NCI-H1436 treated with DMSO at 0.1 percent for 48 hours (cell line): ENCODE data around the gene CAMK2A.

ENCODE experiments used
- DNase-seq: peaks from one replicate; lab custom pipeline; 2025; lab: John Stamatoyannopoulos, UW

The CAMK2A gene

DNA sequence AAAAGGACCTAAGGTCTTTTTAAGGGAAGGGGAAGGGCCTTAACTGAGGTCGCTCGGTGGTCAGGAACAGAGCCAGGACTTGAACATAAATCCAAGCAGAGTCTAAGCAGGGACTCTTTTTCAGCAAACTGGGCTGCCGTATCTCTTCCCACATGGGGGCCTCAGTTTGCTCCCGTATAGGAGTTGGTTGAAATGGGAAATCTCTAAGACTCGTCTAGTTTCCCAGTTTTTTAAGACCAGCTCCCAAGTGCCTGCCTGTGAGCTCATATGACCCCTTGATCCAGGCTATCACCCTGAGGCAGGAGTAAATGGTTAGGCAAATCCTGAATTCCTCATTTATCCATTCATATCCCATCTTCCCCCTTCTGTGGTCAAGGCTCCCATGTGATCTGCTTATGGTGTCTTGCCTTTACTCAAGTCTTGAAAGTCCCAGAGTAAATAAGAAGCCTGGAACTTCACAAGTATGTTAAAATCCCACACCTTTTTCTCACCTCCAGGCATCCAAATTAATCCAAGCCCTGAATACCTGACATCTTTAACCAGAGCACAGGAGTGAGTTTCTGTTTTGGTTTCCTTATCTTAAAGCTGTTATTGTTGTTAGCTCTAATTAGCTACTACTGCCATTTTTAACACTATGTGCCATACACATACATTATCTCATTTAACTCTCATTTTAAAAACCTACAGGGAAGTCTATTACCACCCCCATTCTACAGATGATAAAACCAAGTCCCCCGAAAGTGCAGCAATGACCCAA is 10.2 kb upstream of the CAMK2A start:
- DNase-seq = no peak

DNA sequence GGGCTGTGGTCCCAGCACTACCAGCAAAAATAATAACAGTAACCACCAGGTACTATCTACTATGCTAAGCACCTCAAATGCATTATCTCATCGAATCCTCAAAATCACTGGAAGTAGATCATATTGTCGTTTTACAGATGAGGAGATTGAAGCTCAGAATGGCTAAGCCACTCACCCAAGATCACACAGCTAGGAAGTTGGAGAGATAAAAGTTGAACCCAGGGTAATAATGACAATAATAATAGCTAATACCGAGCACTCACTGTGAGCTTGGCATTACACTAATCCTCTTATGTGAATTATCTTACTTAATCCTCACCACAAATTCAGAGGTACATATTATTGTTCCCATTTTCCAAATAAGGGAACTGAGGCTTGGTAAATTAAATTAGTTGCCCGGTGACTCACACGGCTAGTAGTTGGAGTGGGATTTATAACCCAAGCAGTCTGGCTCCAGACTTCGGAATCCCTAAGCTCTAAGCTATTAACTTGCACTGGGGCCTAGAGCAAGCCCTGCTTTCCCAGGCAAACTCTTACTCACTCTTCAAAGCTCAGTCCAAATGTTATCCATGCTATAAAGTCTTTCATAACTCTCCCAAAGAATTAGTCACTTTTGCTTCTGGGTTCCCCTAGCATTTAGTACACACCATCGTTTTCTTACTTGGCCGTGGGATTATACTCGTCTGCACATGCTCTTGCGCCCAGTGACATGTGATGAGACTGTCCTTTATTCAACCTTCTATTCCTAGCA is 9.3 kb upstream of the CAMK2A start:
- DNase-seq = no peak

DNA sequence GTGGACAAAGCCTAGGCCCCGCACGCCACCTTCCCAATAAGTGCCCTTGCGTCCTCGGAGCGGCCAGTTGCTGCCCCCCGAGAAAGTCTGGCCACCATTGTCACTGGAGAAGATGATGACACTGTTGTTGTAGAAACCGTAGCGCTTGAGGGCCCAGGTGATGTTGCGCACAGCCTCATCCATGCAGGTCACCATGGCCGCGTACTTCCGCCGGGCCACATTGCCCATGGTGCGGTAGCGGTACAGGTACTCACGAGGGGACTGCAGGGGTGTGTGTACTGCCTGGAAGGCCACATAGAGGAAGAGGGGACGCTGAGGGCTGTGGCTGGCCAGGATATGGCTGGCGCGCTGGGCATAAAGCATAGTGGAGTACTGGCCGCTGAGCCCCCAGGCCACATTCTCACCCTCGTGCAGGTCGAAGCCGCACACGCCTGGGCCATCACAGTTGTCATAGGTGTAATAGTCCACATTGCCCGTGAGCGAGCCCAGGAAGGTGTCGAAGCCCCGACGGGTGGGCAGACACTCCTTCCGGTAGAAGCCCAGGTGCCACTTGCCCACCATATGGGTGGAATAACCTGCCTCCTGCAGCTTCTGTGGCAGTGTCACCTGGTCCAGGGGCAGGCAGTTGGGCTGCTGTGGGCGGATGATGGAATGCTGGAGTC is 8.5 kb upstream of the CAMK2A start:
- no peak for DNase-seq

DNA sequence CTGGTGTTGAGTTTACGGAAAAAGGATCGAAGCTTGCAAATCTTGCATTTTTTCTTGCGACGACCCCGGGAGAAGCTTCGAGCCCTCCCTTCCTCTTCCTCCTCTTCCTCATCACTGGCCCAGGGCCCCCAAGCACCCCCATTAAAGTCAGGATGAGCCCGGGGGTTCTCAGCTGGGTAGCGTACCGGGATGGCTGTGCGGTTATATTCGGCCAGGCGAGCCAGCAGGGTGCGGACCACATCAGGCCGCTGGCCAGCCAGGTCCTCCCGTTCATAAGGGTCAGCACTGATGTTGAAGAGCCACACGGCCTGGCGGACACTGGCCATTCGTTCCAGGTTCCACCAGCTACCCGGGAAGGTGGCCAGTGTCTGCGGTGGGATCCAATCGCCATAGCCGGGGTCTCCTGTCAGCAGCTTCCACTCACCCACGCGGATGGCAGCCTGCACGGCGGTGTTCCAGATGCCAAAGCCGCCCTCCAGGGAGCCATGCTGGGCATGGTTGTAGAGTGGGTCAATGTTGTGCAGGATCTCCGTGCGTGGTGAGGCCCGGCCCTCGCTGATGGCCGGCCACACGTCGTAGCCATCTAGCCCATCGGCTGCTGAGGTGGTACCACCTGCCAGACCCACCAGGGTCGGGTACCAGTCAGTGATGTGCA is 7.8 kb upstream of the CAMK2A start:
- DNase-seq = no peak

DNA sequence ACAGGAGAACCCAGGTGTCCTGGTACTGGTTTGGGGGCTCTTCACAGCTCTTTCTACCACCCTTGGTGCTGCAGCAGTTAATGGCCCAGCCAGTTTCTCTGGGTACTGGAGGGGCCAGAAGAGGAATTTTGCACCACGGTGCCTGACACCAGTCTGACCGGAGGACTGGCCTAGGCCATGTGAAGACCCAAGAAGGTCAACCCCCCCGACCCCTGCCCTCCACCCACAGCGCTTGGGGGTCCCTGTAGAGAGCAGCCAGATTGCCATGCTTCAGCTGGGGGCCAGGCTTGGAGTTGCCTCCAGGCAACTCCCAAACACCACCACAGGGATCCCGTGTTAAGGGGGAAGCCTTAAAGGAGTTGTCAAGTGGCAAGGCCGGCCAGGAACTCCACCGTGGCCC is 6.9 kb upstream of the CAMK2A start:
- no peak for DNase-seq

DNA sequence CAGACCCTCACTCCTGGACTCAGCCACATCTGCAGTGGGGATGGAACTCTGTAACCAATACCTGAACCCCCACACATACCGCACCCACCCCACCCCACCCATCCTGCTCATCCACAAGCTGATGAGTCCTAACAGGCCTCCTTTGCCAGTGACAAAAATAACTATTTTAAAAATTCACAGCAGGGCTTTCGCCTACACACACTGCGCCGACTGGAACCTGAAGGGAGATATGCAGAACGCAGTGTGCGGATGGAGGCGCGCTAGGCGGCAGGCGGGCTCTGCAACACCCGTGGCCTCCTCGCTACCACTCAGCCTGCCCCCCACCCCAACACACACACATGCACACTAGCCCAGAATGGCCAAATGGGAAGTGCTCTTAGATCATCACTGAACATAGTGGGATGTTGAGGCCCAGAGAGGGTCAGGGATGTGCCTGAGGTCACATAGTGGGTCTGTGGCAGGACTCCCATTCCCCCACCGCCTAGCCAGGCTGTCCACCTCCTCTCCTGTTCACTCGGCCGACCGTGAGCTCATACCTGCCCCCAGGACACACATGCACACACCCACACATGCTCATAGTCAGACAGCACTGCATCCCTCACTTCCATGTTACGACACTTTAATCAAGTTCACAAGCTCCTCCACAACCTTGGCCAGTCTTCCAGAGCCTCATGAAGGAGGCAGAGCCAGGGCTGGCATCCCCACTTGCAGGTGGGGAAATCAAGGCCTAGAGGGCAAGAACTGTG is 6.3 kb upstream of the CAMK2A start:
- DNase-seq = no peak

DNA sequence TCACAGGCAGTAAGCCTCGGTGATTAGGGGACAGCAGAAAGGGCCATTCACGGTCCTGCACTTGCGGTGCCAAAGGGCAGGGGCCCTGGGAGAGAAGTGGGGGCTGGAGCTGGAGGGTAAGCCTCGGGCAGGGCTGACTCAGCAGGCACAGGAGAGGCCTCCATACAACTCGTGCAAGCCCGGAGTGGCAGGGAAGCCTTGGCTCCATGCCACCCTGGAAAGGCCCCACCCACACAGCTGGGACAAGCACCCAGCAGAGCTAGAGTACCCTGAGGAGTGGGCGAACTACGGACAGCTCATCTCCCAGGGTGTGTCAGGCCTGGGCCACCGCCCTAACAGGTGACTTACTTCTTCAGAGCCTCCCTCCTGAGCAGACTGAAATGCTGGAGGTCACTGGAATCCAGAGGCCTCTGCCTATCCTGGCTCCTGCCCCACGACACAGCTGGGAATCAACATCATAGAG is 5.6 kb upstream of the CAMK2A start:
- DNase-seq = no peak

DNA sequence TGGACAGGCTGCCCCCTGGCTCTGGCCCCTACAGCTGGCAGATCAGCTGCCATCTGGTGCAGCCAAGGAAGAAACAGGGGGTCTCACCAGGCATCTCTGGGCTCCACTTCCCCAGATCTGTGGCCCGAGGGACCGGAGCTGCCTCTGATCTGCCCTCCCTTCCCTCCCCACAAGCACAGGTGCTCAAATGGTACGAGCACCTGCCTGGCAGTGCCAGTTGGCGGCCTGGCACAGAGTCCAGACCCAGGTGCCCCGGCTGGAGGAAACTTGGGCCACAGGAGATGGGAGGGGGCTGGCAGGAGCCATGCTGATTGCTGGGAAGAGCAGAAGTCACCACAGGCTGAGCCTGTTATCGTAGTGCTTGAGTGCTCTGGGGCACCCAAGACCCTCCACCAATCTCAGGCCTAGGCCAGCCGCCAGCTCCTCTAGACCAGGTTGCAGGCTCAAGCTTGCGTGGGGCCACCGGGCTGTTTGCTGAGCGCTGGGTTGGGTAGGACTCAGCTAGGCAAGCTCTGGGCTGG is 5.0 kb upstream of the CAMK2A start:
- no peak for DNase-seq

DNA sequence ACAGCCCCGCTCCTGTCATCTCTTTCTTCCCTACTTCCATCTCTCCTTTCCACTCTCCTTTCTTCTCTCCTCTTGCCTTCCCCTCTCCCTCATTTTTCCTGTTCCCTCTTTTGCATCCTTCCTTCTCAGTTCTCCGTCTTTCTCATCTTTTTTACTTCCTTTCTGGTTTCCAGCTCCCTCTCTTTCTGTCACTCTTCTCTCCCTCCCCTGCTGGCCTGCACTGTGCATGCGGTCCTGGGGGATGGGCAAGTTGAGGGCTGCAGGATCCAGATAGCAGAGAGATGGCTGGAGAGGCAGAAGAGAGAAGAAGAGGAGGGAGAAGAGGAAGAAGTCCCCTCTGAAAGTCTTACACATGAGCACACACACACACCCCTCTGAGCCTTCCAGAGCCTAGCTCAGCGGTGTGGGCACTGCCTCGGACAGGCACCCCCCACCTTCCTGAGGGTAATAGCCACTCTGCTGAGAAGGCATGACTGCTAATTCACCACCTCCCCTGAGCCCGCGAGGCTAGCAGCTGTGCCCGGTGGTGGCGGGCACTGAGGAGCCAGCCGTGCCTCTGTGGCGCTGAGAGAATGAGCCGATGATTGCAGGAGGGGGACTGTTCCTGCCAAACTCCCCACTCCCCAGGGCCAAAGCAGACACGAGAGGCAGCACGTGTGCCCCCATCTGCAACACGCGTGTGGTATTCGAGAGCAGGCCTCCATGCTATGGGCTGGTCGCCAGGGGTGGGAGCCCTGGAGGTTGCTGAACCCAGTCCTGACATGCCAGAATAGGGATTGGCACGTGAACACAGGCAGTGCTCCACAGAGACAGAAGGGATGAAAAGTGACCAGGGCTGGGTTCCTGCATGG is 3.7 kb upstream of the CAMK2A start:
- DNase-seq = peak; percentile 33

DNA sequence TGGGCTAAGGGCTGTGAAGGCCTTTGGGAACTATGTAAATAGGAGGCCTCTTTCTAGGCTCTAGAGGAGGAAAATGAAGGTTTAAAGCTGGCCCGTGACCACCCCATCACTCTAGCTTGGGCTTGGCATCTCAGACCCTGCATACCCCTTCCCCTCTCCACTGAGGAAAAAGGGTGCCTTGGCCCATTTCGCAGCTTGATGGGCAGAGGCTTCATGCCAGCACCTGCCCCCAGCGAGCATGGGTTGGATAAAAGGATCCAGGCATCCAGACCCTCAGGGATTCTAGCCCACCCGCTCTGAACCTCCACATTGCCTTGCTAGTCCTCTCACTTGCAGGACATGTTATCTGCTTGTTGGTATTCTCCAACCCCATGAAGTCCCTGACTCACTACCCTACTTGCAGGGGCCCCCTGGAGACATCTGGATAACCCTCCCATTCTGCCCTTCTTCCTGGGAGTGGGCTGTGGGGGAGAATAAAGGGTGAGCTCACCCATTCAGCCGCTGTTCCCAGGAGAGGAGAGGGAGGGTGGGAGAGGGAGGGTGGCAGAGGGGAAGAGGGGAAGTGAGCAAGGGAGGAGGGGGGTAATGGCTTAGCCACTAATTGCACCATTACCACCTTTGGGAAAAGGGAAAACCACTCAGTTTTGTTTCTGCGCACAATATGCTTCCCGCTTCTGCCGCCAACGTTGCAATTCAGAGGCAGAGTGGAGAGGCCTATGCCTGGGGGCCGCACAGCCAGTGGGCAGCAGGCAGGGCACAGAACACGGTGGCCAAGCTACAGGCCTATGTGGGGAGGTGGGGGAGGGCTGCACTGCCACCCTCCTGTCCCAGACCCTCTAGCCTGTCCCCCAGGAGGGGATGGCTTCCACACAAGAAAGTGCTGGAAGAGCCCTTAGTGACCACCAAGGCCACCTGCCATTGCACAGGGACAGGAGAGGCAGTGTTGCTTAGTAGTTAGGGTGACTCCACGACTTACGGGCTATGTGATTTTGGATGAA is 2.1 kb upstream of the CAMK2A start:
- DNase-seq = peak; percentile 52

DNA sequence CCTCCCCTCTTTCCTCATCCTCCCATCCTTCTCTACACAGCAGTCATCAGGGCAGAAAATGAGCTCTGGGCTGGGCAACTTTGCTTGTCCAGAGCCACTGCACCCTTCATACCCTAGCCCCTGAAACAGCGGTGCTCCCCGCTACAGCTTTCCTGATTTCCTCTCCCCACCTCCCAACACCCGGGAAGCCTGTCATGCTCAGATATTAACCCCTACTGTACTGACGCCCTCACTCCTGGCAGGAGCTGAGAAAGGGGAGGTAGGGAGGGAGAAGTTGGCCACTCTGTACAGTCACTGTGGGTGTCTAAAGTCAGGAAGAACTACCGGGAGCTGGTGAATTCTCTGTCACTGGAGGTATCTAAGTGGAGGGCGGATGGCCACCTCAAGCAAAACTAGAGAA is 782 bp downstream of the CAMK2A start:
- no peak for DNase-seq

DNA sequence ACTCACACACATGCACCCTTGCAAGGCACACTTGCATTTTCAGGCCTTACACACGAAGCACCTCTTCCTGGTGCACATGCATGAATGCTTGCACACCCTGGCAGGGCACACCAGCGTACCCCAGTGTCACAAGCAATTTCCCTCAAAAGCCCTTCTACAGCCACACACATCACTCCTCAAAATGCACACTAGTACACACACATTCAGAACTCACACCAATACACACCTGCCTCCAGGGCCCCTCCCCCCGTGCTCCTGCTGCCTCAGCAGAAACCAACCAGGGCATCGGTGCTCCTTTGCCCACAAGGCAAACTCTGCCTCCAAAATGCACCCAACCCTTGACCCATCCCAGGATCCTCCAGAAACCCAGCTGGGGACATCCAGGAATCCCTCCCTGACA is 1.2 kb downstream of the CAMK2A start:
- DNase-seq = no peak

DNA sequence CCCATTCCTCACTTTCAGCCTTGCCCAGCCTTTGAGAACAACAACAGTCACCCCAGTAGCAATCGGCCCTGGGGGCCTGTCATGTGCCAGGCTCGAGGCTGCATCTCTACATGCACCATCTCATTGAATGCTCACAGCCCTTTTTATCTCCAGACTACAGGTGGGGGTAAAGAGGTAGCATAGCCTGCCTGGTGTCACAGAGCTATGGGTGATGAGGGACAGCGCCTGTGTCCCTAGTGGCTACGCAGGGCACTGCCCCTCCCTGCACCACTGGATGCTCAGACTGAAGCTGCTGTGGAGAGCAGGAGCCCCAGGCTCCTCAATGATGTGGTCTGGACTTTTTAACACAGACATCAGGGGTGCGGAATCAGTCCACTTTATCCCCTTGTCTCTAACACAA is 2.8 kb downstream of the CAMK2A start:
- DNase-seq = no peak

DNA sequence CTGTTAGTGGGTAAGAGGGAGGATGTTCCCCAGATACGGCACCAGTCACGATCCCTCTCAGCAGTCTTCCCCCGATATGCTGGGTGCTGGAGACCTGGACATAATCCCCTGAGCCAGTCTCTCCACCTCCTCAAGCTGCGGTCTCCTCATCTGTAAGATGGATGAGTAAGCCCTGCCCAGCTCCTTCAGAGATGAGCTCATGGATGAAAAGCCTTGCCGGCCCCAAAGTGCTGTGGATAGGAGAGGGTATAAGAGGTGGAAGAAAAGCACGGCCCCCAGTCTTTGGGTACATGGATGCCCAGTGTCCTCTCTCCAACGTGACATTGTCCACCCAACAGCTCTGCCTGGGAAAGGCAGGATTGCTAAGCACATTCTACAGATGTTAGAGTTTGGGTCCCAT is 4.5 kb downstream of the CAMK2A start:
- DNase-seq = no peak

DNA sequence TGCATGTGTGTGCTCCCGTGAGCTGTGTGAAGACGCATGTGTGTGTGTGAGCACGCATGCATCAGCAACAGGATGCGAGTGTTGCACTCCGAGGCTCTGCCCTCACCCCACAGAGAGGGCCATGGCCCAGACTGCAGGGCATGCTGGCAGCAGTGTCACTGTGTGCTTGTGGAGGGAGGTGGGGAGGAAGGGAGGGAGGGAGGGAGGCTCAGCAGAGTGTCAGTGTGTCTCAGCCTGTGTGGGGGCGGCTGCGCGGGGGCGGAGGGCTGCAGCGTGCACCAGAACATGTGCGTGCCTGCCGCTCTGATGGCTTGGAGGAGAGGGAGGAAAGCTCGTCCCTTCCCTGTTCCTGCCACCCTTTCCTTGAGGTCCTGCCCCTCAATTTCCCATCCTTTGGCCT is 5.3 kb downstream of the CAMK2A start:
- no peak for DNase-seq

DNA sequence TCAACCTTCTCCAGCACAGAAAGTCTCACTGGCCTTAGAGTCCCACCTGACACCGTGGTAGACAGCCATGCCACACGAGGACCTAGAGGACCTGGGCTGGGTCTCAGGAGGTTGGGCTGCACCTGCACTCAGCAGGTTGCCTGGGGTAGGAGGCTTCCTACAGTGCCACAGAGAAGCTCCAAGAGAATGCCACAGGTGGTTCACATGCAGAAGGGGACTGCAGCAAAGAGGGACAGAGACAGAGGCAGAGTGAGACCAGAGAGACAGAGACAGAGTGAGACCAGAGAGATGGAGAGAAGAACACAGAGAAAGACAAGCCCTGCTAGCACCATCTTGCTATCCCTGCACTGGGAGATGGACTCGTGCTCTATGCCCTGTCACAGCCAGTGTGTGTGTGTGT is 5.7 kb downstream of the CAMK2A start:
- DNase-seq = no peak

DNA sequence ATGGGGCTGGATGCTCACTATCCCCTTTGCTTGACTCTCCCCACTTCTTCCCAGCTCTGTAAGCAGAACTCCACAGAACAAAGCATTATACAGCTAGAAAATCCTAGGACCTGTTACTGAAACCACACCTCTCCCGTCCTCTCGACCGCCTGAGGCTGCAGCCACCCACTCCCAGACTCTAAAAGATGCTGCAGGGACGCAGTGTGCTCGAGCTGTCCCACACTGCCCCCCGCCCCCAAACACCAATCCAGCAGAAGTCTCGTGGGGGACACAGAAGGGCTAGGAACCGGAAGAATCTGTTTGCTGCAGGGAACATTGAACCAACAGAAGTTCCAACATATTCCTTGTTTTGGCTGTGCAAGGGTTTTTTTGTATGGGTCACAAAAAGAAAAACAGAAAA is 7.6 kb downstream of the CAMK2A start:
- no peak for DNase-seq

DNA sequence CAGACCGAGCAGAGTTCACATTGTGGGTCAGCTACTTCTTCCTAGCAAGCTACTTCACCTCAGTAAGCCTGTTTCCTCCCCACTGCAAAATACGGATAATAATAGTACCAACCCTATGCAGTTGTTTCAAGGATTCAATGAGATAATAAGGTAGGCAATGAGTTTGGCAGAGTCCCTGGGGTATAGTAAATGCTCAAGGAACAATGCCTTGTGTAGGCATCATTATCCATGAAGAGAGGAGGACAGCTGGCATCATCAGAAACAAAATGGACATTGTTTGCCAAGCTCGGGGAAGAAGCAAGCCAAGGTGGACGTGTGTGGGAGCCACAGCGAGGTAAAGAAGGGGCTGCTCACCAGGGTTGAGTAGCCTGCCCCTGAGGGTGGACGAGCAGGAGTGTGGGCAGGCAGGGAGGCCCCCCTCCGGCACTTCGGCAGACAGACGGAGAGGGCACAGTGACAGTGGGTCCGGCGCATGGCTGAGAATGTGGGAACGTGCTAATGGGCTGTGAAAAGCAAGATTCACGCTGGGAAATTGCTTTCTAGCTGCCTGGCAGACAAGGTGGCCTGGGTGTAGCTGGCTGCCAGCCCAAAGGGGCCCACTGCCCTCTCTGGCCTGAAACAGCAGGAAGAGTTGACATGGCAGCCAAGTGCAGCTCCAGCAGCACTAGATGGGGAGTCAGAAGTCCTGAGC is 10.1 kb downstream of the CAMK2A start:
- no peak for DNase-seq

DNA sequence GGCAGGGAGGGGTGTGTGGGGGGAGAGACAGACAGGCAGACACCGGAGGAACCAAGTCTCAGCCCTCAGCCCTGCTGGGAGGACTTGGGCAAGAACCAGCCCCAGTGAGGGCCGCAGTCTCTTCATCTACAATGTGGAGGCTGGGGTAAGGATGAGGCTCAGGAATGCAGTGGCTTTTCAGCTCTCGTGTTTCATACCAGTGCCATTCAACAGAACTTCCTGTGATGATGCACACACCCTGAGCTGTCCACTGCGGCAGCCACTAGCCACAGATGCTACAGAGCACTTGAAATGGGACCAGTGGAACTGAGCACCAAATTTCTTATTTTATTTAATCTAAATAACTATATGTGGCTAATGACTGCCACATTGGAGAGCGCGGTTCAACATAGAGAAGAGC is 10.7 kb downstream of the CAMK2A start:
- no peak for DNase-seq
